WTC11 (cell line): Measurements from ENCODE around the gene COQ7. TPM values are rescaled to one million over a fixed set of nuclear protein-coding genes. Genes with fewer than 3 reads are reported as not detected.

Experiments used
- ATAC-seq: fragments of 200-7000 bp; cut with Tn5 transposase; 2 replicates; pipeline ENCODE4 v1.10.0; 2021; ENCODE audit warnings: mild to moderate bottlenecking, moderate library complexity
- CTCF ChIA-PET: fragments of 300-600 bp; sonication (Branson Sonifier 250); formaldehyde crosslinking; loops from one replicate; lab custom pipeline; 2021; ENCODE audit warnings: antibody characterized with exemption; lab: Charles Lee
- POLR2A ChIA-PET: fragments of 350-600 bp; sonication (Branson Sonifier 250); formaldehyde crosslinking; loops from one replicate; lab custom pipeline; 2021; ENCODE audit warnings: antibody characterized with exemption; lab: Charles Lee
- DNase-seq: peaks from one replicate; pipeline ENCODE4 v3.0.0; 2021; ENCODE audit warnings: low spot score
- H3K27ac Mint-ChIP-seq: 2 replicates; pipeline ENCODE4 v1.8.0; 2021; ENCODE audit warnings: mixed read lengths
- H3K27me3 Mint-ChIP-seq: 2 replicates; pipeline ENCODE4 v1.8.0; 2021; ENCODE audit warnings: low read depth, mild to moderate bottlenecking, moderate library complexity, mixed read lengths
- H3K36me3 Mint-ChIP-seq: 2 replicates; pipeline ENCODE4 v1.8.0; 2021; ENCODE audit warnings: mixed read lengths
- H3K4me1 Mint-ChIP-seq: 2 replicates; pipeline ENCODE4 v1.8.0; 2022; ENCODE audit warnings: mixed read lengths
- H3K4me3 Mint-ChIP-seq: 2 replicates; pipeline ENCODE4 v1.8.0; 2021; ENCODE audit warnings: mild to moderate bottlenecking, moderate library complexity, mixed read lengths
- H3K9me3 Mint-ChIP-seq: 2 replicates; pipeline ENCODE4 v1.8.0; 2021; ENCODE audit warnings: mixed read lengths
- ARID4B ChIP-seq: sonication (generic); formaldehyde crosslinking; IDR thresholded peaks from 2 replicates; pipeline ENCODE4 v1.8.0; 2023; ENCODE audit warnings: missing genetic modification reagents, mild to moderate bottlenecking, borderline replicate concordance
- ATF2 ChIP-seq: sonication (generic); formaldehyde crosslinking; IDR thresholded peaks from 2 replicates; pipeline ENCODE4 v1.8.1; 2022; ENCODE audit warnings: low read depth, missing genetic modification reagents, borderline replicate concordance
- CREM ChIP-seq: sonication (generic); formaldehyde crosslinking; IDR thresholded peaks from 2 replicates; pipeline ENCODE4 v1.8.1; 2022; ENCODE audit warnings: mild to moderate bottlenecking, missing genetic modification reagents, moderate library complexity
- CTCF ChIP-seq: fragments of 200-600 bp; IDR thresholded peaks from 2 replicates; pipeline ENCODE4 v1.8.0; 2022; ENCODE audit warnings: antibody characterized with exemption
- ESRRA ChIP-seq: sonication (generic); formaldehyde crosslinking; IDR thresholded peaks from 2 replicates; pipeline ENCODE4 v1.8.1; 2022; ENCODE audit warnings: mild to moderate bottlenecking, missing genetic modification reagents, borderline replicate concordance
- GABPB1 ChIP-seq: sonication (generic); formaldehyde crosslinking; IDR thresholded peaks from 2 replicates; pipeline ENCODE4 v1.8.1; 2023; ENCODE audit warnings: mild to moderate bottlenecking, missing genetic modification reagents
- HMGXB4 ChIP-seq: sonication (generic); formaldehyde crosslinking; IDR thresholded peaks from 2 replicates; pipeline ENCODE4 v1.8.1; 2023; ENCODE audit warnings: mild to moderate bottlenecking, moderate library complexity, missing genetic modification reagents
- MAX ChIP-seq: sonication (generic); formaldehyde crosslinking; IDR thresholded peaks from 2 replicates; pipeline ENCODE4 v1.8.0; 2022; ENCODE audit warnings: mild to moderate bottlenecking, missing genetic modification reagents
- MYBL2 ChIP-seq: sonication (generic); formaldehyde crosslinking; IDR thresholded peaks from 2 replicates; pipeline ENCODE4 v1.8.1; 2023; ENCODE audit warnings: mild to moderate bottlenecking, moderate library complexity, missing genetic modification reagents
- NR1H2 ChIP-seq: sonication (generic); formaldehyde crosslinking; IDR thresholded peaks from 2 replicates; pipeline ENCODE4 v1.9.0; 2021; ENCODE audit warnings: mild to moderate bottlenecking, moderate library complexity, missing genetic modification reagents
- ZBTB21 ChIP-seq: sonication (generic); formaldehyde crosslinking; IDR thresholded peaks from 2 replicates; pipeline ENCODE4 v1.8.1; 2023; ENCODE audit warnings: mild to moderate bottlenecking, missing genetic modification reagents, borderline replicate concordance
- ZNF121 ChIP-seq: sonication (generic); formaldehyde crosslinking; IDR thresholded peaks from 2 replicates; pipeline ENCODE4 v1.8.0; 2023; ENCODE audit warnings: missing genetic modification reagents
- total RNA-seq: library from RNA; stranded (reverse); gene quantifications from 3 replicates; pipeline ENCODE4 v1.2.3, GENCODE V29; 2021
- TF ChIP-seq, protein P1 (sequence below): sonication (generic); formaldehyde crosslinking; IDR thresholded peaks from 2 replicates; pipeline ENCODE4 v1.8.1; 2023; ENCODE audit warnings: mild to moderate bottlenecking, missing genetic modification reagents, moderate library complexity

The COQ7 gene
- total RNA-seq, 1 experiment from 2014 or later, result 20.7 TPM

DNA sequence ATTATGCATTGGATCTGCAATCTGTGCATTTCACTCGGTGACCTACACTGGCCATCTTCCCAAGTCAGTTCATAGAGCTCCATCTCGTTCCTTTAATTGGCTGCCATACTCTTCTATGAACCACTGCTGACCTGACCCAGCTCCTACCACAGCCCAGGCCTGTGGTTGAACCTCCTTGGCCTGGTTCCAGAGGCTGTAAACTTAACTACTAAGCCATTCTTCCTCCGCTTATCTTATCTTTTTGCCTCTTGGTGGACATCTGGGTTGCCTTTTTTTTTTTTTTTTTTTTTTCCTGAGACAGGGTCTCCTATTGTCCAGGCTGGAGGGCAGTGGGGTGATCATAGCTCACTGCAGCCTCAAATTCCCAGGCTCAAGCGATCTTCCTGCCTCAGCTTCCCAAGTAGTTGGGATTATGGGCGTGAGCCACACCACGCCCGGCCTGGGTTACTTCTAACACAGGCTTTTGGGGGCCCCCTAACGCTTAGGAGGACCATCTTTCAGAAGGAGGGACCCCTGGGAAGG lies 18.3 kb downstream of the COQ7 start (continued):
- TF ChIP-seq NR1H2 (CRISPR knock-in tag), result no peak

GRCh38 chr16:19086322-19087199 lies 19.1 kb downstream of the COQ7 start:
- Mint-ChIP-seq H3K4me1 (peaks cover 4% of the 10 kb centered on the region; the same call in 1 of the 2 replicates), H3K9me3 (peaks cover 13% of the 10 kb centered on the region), H3K4me3 (peak overlapping the region; percentile 67), H3K27ac (no peak overlapping the region), H3K36me3 (peaks cover 7% of the 10 kb centered on the region), H3K27me3 (peaks cover 18% of the 10 kb centered on the region)
- TF ChIP-seq CTCF (peak; percentile 87), ESRRA (CRISPR knock-in tag) (peak; percentile 82; the same call in 1 of the 2 replicates), HMGXB4 (CRISPR knock-in tag) (peak; percentile 62; the same call in 1 of the 2 replicates), MYBL2 (CRISPR knock-in tag) (no peak), ZNF121 (peak; percentile 67; the same call in 1 of the 2 replicates), CREM (0 out of 2 replicates have a peak, but pooled peaks have one; percentile 36), ATF2 (CRISPR knock-in tag) (no peak), ZBTB21 (no peak), ARID4B (CRISPR knock-in tag) (0 out of 2 replicates have a peak, but pooled peaks have one; percentile 25), GABPB1 (CRISPR knock-in tag) (peak; percentile 87), MAX (0 out of 2 replicates have a peak, but pooled peaks have one; percentile 49)
- TF ChIP-seq, protein P1, sequence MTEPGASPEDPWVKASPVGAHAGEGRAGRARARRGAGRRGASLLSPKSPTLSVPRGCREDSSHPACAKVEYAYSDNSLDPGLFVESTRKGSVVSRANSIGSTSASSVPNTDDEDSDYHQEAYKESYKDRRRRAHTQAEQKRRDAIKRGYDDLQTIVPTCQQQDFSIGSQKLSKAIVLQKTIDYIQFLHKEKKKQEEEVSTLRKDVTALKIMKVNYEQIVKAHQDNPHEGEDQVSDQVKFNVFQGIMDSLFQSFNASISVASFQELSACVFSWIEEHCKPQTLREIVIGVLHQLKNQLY (CRISPR knock-in tag), result no peak
- ATAC-seq (peak; percentile 94), DNase-seq (peak; percentile 89)
- ChIA-PET CTCF (interaction anchor here (0.6 to 3.6 kb wide), 36 partner anchors 8 to 469 kb away, joined by 3 to 43 read pairs (median 4); partner anchors contain the start of genes COQ7, GDE1, ITPRIPL2 and TMC7), POLR2A (interaction anchor here (0.5 to 0.6 kb wide), 2 partner anchors 22 to 156 kb away, joined by 3 to 5 read pairs; no protein-coding TSS in a partner anchor)
